NCI-H2107 treated with DMSO at 0.1 percent for 48 hours (cell line): ENCODE measurements around the gene OSBPL7.
A peak's percentile ranks its signal among the peaks of the same experiment; 100 is the strongest.

ENCODE experiments used
- DNase-seq: peaks from one replicate; lab custom pipeline; 2025; ENCODE audit not compliant: unreplicated experiment; lab: John Stamatoyannopoulos, UW

The OSBPL7 gene

GRCh38 chr17:47807421-47807820, 14.2 kb downstream of the OSBPL7 start:
- DNase-seq: no peak

- no peak for DNase-seq
Observed at GRCh38 chr17:47806913-47807255, 14.7 kb downstream of the OSBPL7 start.

- no peak for DNase-seq
Observed at GRCh38 chr17:47806026-47806912, 15.3 kb downstream of the OSBPL7 start.

- no peak for DNase-seq
Observed at GRCh38 chr17:47804461-47804860, 17.1 kb downstream of the OSBPL7 start.

GRCh38 chr17:47803751-47804150, 17.8 kb downstream of the OSBPL7 start:
- DNase-seq: no peak

GRCh38 chr17:47803201-47803600, 18.4 kb downstream of the OSBPL7 start:
- no peak for DNase-seq

GRCh38 chr17:47802341-47803022, 19.1 kb downstream of the OSBPL7 start:
- DNase-seq: peak; percentile 79

- DNase-seq: no peak
Observed at GRCh38 chr17:47801906-47802305, 19.7 kb downstream of the OSBPL7 start.

GRCh38 chr17:47801176-47801765, 20.3 kb downstream of the OSBPL7 start:
- no peak for DNase-seq

- DNase-seq: no peak
Observed at GRCh38 chr17:47800686-47801085, 20.9 kb downstream of the OSBPL7 start.

- DNase-seq: no peak
Observed at GRCh38 chr17:47797797-47798196, 23.8 kb downstream of the OSBPL7 start.

GRCh38 chr17:47792979-47793378, 28.6 kb downstream of the OSBPL7 start:
- no peak for DNase-seq

GRCh38 chr17:47792457-47792856, 29.1 kb downstream of the OSBPL7 start:
- DNase-seq: no peak

GRCh38 chr17:47791025-47791424, 30.6 kb downstream of the OSBPL7 start:
- DNase-seq: no peak

- DNase-seq: no peak
Observed at GRCh38 chr17:47789611-47790561, 31.7 kb downstream of the OSBPL7 start.

GRCh38 chr17:47785538-47786123, 36.0 kb downstream of the OSBPL7 start:
- no peak for DNase-seq

GRCh38 chr17:47781397-47781796, 40.2 kb downstream of the OSBPL7 start:
- no peak for DNase-seq

GRCh38 chr17:47778184-47778635, 43.4 kb downstream of the OSBPL7 start:
- DNase-seq: no peak

GRCh38 chr17:47776330-47777197, 45.0 kb downstream of the OSBPL7 start:
- DNase-seq: peak; percentile 41
